Peyer's patch (tissue), 4 donors: ENCODE data around the gene ABL2. TPM values are rescaled to one million over a fixed set of nuclear protein-coding genes. Genes with fewer than 3 reads are reported as not detected.

Experiments
- DNase-seq, 3 donors: peaks; one replicate each; pipeline ENCODE4 v3.0.0-alpha.2; 2017 to 2019
- H3K27ac ChIP-seq, 4 donors: fragments of 200-600 bp; sonication (generic); one replicate each; pipeline ENCODE4 v1.5.1; 2016 to 2019
- H3K27me3 ChIP-seq, 2 donors: fragments of 200-600 bp; sonication (generic); one replicate each; pipeline ENCODE4 v1.5.1; 2019
- H3K36me3 ChIP-seq, 3 donors: fragments of 200-600 bp; sonication (generic); one replicate each; pipeline ENCODE4 v1.5.1; 2016 to 2019
- H3K4me1 ChIP-seq, 4 donors: fragments of 200-600 bp; sonication (generic); one replicate each; pipeline ENCODE4 v1.5.1; 2016 to 2019
- H3K4me3 ChIP-seq, 4 donors: fragments of 200-600 bp; sonication (generic); 1 replicate in 3 of 4; 2 replicates in 1 of 4; pipeline ENCODE4 v1.5.1; 2016 to 2019; ENCODE audit warnings: mild to moderate bottlenecking in 1 of 4
- H3K9me3 ChIP-seq, 4 donors: fragments of 200-600 bp; sonication (generic); one replicate each; pipeline ENCODE4 v1.5.1; 2016 to 2019; ENCODE audit warnings: mild to moderate bottlenecking in 1 of 4
- POLR2A ChIP-seq, 2 donors: fragments of 450-650 bp; IDR thresholded peaks; one replicate each; pipeline ENCODE4 v1.5.1; 2017; ENCODE audit warnings: antibody characterized with exemption in 2 of 2, mild to moderate bottlenecking in 2 of 2, moderate library complexity in 2 of 2
- total RNA-seq, 4 donors: library from RNA; depleted of rRNA; stranded (reverse); fragments of >200 nt; gene quantifications; one replicate each; pipeline ENCODE4 v1.1.0, GENCODE V29; 2016
- TF ChIP-seq, protein P1 (sequence below), 6 experiments: fragments of 450-650 bp in 4 of 6; fragments of 200-600 bp in 2 of 6; sonication (generic) in 1 of 6; IDR thresholded peaks; one replicate each; pipeline ENCODE4 v1.5.1; 2017 to 2019; ENCODE audit warnings: antibody characterized with exemption in 6 of 6, mild to moderate bottlenecking in 3 of 6, moderate library complexity in 1 of 6

ABL2 gene
- total RNA-seq, 4 donors from 2014 or later, result 9.6 to 25.6 (median 12.1) TPM

GRCh38 chr1:179155615-179156014 lies 73.9 kb downstream of the ABL2 start:
- Histone ChIP-seq H3K9me3 (no peaks in the 10 kb centered on the region), H3K4me1 (no peaks in the 10 kb centered on the region), H3K27me3 (no peaks in the 10 kb centered on the region), H3K4me3 (no peak overlapping the region), H3K27ac (no peak overlapping the region), H3K36me3 (no peaks in the 10 kb centered on the region)
- DNase-seq, result no peak
- TF ChIP-seq, protein P1, sequence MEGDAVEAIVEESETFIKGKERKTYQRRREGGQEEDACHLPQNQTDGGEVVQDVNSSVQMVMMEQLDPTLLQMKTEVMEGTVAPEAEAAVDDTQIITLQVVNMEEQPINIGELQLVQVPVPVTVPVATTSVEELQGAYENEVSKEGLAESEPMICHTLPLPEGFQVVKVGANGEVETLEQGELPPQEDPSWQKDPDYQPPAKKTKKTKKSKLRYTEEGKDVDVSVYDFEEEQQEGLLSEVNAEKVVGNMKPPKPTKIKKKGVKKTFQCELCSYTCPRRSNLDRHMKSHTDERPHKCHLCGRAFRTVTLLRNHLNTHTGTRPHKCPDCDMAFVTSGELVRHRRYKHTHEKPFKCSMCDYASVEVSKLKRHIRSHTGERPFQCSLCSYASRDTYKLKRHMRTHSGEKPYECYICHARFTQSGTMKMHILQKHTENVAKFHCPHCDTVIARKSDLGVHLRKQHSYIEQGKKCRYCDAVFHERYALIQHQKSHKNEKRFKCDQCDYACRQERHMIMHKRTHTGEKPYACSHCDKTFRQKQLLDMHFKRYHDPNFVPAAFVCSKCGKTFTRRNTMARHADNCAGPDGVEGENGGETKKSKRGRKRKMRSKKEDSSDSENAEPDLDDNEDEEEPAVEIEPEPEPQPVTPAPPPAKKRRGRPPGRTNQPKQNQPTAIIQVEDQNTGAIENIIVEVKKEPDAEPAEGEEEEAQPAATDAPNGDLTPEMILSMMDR (IDR thresholded peaks at IDR 0.05), result no peak
- no peak for TF ChIP-seq POLR2A (IDR thresholded peaks at IDR 0.05)

GRCh38 chr1:179154437-179154836 lies 75.0 kb downstream of the ABL2 start:
- TF ChIP-seq, protein P1 (IDR thresholded peaks at IDR 0.05), result no peak
- TF ChIP-seq POLR2A (IDR thresholded peaks at IDR 0.05), result no peak
- Histone ChIP-seq H3K27me3 (no peaks in the 10 kb centered on the region), H3K4me3 (no peak overlapping the region), H3K36me3 (no peaks in the 10 kb centered on the region), H3K9me3 (no peaks in the 10 kb centered on the region), H3K27ac (no peak overlapping the region), H3K4me1 (no peaks in the 10 kb centered on the region)
- DNase-seq, result no peak

GRCh38 chr1:179153217-179153616 lies 76.3 kb downstream of the ABL2 start:
- Histone ChIP-seq H3K27me3 (no peaks in the 10 kb centered on the region), H3K36me3 (no peaks in the 10 kb centered on the region), H3K4me3 (no peak overlapping the region), H3K9me3 (no peaks in the 10 kb centered on the region), H3K27ac (no peak overlapping the region), H3K4me1 (no peaks in the 10 kb centered on the region)
- TF ChIP-seq POLR2A (IDR thresholded peaks at IDR 0.05), result no peak
- TF ChIP-seq, protein P1 (IDR thresholded peaks at IDR 0.05), result no peak
- DNase-seq, result no peak

GRCh38 chr1:179151908-179152682 lies 77.4 kb downstream of the ABL2 start:
- TF ChIP-seq, protein P1 (IDR thresholded peaks at IDR 0.05), result no peak
- no peak for TF ChIP-seq POLR2A (IDR thresholded peaks at IDR 0.05)
- H3K27ac ChIP-seq, result no peak overlapping the region
- no peak for DNase-seq

GRCh38 chr1:179146911-179147310 lies 82.6 kb downstream of the ABL2 start:
- TF ChIP-seq, protein P1 (IDR thresholded peaks at IDR 0.05), result no peak
- TF ChIP-seq POLR2A (IDR thresholded peaks at IDR 0.05), result no peak
- H3K9me3 ChIP-seq, result no peaks in the 10 kb centered on the region
- DNase-seq, result no peak
- no peaks in the 10 kb centered on the region for H3K36me3 ChIP-seq
- peaks cover 0 to 6% (median 0%) of the 10 kb centered on the region in 4 donors for H3K4me1 ChIP-seq
- H3K4me3 ChIP-seq, result no peak overlapping the region
- H3K27ac ChIP-seq, result no peak overlapping the region
- no peaks in the 10 kb centered on the region for H3K27me3 ChIP-seq

More at GRCh38 chr1:179151908-179152682, 77.4 kb downstream of the ABL2 start:
- H3K9me3 ChIP-seq, result no peaks in the 10 kb centered on the region
- H3K36me3 ChIP-seq, result no peaks in the 10 kb centered on the region
- H3K4me3 ChIP-seq, result no peak overlapping the region
- H3K27me3 ChIP-seq, result no peaks in the 10 kb centered on the region
- no peaks in the 10 kb centered on the region for H3K4me1 ChIP-seq
